ENCODE data around the gene HACL1. TPM values are rescaled to one million over a fixed set of nuclear protein-coding genes. Genes with fewer than 3 reads are reported as not detected.
A peak's percentile ranks its signal among the peaks of the same experiment; 100 is the strongest.
"Not testable (repeated sequence)": the region's sequence is repeated elsewhere in the genome, so short reads cannot be mapped to it uniquely, and the experiment has no call there.

HACL1 gene
- total and polyA plus RNA-seq, 5 donors from 2014 or later, result 35.8 to 44.8 (median 36.0) TPM

DNA sequence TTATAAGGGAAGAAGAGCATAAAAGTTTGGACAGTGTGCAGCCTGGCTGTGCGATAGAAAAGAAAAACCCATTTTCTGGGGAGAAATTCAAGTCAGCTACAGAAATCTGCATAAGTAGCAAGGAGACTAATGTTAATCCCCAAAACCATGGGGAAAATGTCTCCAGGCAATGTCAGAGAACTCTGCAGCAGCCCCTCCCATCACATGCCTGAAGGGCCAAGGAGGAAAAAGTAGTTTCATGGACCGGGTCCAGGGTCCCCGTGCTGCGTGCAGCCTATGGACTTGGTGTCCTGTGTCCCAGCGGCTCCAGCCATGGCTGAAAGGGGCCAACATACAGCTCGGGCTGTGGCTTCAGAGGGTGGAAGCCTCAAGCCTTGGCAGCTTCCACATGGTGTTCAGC is 51.5 kb downstream of the HACL1 start:
- ATAC-seq (ENCODE audit: low read depth in 2 of 2) (no peak), DNase-seq (no peak)
- H3K9me3 ChIP-seq (ENCODE audit: control insufficient read depth in 2 of 2, low read length in 2 of 2), result no peaks in the 10 kb centered on the region
- Mint-ChIP-seq H3K4me3 (no peak overlapping the region), H3K36me3 (peaks cover 45% of the 10 kb centered on the region), H3K27ac (no peak overlapping the region), H3K4me1 (peaks cover under 1 to 16% (median 10%) of the 10 kb centered on the region in 4 donors), H3K9me3 (peaks cover 0 to 13% (median 6%) of the 10 kb centered on the region in 7 donors), H3K27me3 (no peaks in the 10 kb centered on the region)
- H3K4me1 ChIP-seq (ENCODE audit: control insufficient read depth, insufficient read depth, low read length, poor library complexity, severe bottlenecking), result no peaks in the 10 kb centered on the region
- H3K27me3 ChIP-seq (ENCODE audit: control insufficient read depth, insufficient read depth, low read length), result no peaks in the 10 kb centered on the region
- no peaks in the 10 kb centered on the region for H3K36me3 ChIP-seq (ENCODE audit: control insufficient read depth, insufficient read depth, low read length)
- no peak overlapping the region for H3K4me3 ChIP-seq (ENCODE audit: low read depth, low read length)
- no peak overlapping the region for H3K27ac ChIP-seq (ENCODE audit: insufficient read depth, low read length, poor library complexity, severe bottlenecking)

DNA sequence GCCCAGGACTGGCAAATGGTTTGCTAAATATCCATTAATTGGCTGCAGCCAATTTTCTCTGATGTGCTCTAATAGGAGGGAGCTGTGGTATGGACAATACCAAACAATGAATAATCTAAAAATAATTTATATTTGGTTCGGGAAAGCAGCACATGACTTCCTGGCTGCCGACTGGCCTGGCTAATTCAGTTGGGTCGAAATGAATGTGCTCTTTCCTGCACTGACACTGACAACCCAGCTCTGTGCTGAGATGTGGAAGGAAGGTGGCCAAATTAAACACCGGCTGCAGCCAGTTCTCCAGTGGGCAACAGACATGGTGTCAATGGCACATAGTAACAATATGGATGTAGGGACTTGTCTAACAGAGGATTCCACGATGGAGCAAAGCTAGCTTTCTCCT is 58.8 kb downstream of the HACL1 start:
- H3K4me1 Mint-ChIP-seq, result peaks cover 13 to 42% (median 32%) of the 10 kb centered on the region in 4 donors
- Histone ChIP-seq H3K36me3 (ENCODE audit: control insufficient read depth, insufficient read depth, low read length) (no peaks in the 10 kb centered on the region), H3K9me3 (ENCODE audit: control insufficient read depth in 2 of 2, low read length in 2 of 2) (no peaks in the 10 kb centered on the region), H3K4me3 (ENCODE audit: low read depth, low read length) (no peak overlapping the region), H3K27me3 (ENCODE audit: control insufficient read depth, insufficient read depth, low read length) (no peaks in the 10 kb centered on the region), H3K4me1 (ENCODE audit: control insufficient read depth, insufficient read depth, low read length, poor library complexity, severe bottlenecking) (peaks cover 27% of the 10 kb centered on the region), H3K27ac (ENCODE audit: insufficient read depth, low read length, poor library complexity, severe bottlenecking) (no peak overlapping the region)
- DNase-seq, result no peak
- no peak for ATAC-seq (ENCODE audit: low read depth in 2 of 2)
- H3K9me3 Mint-ChIP-seq, result peaks cover 0 to 13% (median 6%) of the 10 kb centered on the region in 7 donors
- H3K36me3 Mint-ChIP-seq, result peaks cover 21% of the 10 kb centered on the region
- H3K27ac Mint-ChIP-seq, result peak overlapping the region in 1 of 3 donors; percentile 26
- no peaks in the 10 kb centered on the region for H3K27me3 Mint-ChIP-seq
- H3K4me3 Mint-ChIP-seq, result no peak overlapping the region

DNA sequence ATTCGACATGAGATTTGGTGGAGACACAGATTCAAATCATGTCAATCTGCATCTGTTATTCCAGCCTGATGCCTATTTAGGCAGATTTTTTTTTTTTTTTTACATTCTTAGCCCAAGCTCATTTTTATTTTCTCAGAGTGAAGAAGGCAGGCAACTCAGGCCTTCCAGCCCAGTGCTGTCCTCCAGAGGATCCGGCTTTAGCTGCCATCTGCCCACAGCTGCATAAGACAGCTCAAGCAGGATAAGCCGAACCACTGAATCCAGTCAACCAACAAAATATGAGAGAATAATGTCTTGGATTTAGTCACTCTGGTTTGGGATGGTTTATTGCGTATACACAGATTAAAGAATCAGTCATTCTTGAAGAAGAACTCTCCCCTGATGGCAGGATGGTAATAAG is 60.0 kb downstream of the HACL1 start:
- Histone ChIP-seq H3K9me3 (ENCODE audit: control insufficient read depth in 2 of 2, low read length in 2 of 2) (no peaks in the 10 kb centered on the region), H3K4me3 (ENCODE audit: low read depth, low read length) (no peak overlapping the region), H3K27ac (ENCODE audit: insufficient read depth, low read length, poor library complexity, severe bottlenecking) (no peak overlapping the region), H3K27me3 (ENCODE audit: control insufficient read depth, insufficient read depth, low read length) (no peaks in the 10 kb centered on the region), H3K36me3 (ENCODE audit: control insufficient read depth, insufficient read depth, low read length) (no peaks in the 10 kb centered on the region), H3K4me1 (ENCODE audit: control insufficient read depth, insufficient read depth, low read length, poor library complexity, severe bottlenecking) (peaks cover 40% of the 10 kb centered on the region)
- Mint-ChIP-seq H3K27ac (peak overlapping the region in 2 of 3 donors; percentile 85 to 88), H3K36me3 (peaks cover 16% of the 10 kb centered on the region), H3K9me3 (peaks cover 0 to 9% (median 2%) of the 10 kb centered on the region in 7 donors), H3K4me3 (no peak overlapping the region), H3K4me1 (peaks cover 21 to 54% (median 43%) of the 10 kb centered on the region in 4 donors), H3K27me3 (no peaks in the 10 kb centered on the region)
- ATAC-seq (ENCODE audit: low read depth in 2 of 2) (no peak), DNase-seq (no peak)

DNA sequence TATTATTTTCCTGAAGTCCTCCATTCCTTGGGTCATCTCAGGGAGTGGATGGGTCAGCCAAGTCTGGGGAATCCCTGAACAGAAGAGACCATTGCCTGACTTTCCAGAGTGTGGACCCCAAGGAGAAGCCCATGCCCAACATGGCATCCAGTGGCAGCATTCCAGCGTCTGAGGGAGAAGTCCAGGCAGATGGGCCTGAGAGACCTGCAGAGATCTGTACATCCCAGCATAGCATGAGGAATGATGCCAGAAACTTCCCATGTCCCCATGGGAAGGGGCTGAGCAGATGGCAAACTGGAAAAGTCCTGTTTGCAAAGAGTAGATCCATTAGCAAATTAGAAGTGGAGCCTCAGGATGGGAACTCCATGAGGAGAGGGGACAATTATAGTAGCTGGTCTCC is 62.3 kb downstream of the HACL1 start:
- H3K9me3 ChIP-seq (ENCODE audit: control insufficient read depth in 2 of 2, low read length in 2 of 2), result no peaks in the 10 kb centered on the region
- Mint-ChIP-seq H3K27me3 (no peaks in the 10 kb centered on the region), H3K36me3 (peaks cover 10% of the 10 kb centered on the region), H3K4me3 (peak overlapping the region in 3 of 4 donors; percentile 3 to 64 (median 33)), H3K4me1 (peaks cover 27 to 69% (median 49%) of the 10 kb centered on the region in 4 donors), H3K27ac (peak overlapping the region; percentile 57 to 99 (median 90)), H3K9me3 (peaks cover 0 to 1% (median 0%) of the 10 kb centered on the region in 7 donors)
- H3K4me3 ChIP-seq (ENCODE audit: low read depth, low read length), result no peak overlapping the region
- no peak for ATAC-seq (ENCODE audit: low read depth in 2 of 2)
- H3K27me3 ChIP-seq (ENCODE audit: control insufficient read depth, insufficient read depth, low read length), result no peaks in the 10 kb centered on the region
- no peak overlapping the region for H3K27ac ChIP-seq (ENCODE audit: insufficient read depth, low read length, poor library complexity, severe bottlenecking)
- peaks cover 56% of the 10 kb centered on the region for H3K4me1 ChIP-seq (ENCODE audit: control insufficient read depth, insufficient read depth, low read length, poor library complexity, severe bottlenecking)
- no peak for DNase-seq
- no peaks in the 10 kb centered on the region for H3K36me3 ChIP-seq (ENCODE audit: control insufficient read depth, insufficient read depth, low read length)

DNA sequence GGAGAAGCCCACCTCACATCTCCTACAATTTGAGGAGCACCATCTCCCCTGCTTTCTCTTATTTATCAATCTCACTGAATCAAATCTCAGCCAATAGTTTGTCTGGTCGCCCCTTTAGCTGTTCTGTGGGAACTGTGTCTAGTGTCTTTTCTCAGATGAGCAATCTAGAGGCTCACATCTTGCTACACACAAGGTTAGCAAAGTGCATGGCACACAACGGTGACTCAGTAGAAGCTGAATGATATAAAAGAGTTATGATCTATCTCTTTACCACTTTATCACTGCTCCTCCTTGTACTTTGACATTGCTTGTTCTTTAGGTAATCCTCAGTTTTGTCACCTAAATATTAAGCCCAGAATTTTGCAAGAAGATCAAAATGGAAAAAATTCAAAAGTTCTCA is 63.0 kb downstream of the HACL1 start:
- H3K4me3 Mint-ChIP-seq, result peak overlapping the region in 3 of 4 donors; percentile 33 to 73 (median 66)
- Histone ChIP-seq H3K4me3 (ENCODE audit: low read depth, low read length) (no peak overlapping the region), H3K4me1 (ENCODE audit: control insufficient read depth, insufficient read depth, low read length, poor library complexity, severe bottlenecking) (peaks cover 56% of the 10 kb centered on the region), H3K27ac (ENCODE audit: insufficient read depth, low read length, poor library complexity, severe bottlenecking) (no peak overlapping the region), H3K9me3 (ENCODE audit: control insufficient read depth in 2 of 2, low read length in 2 of 2) (no peaks in the 10 kb centered on the region), H3K27me3 (ENCODE audit: control insufficient read depth, insufficient read depth, low read length) (no peaks in the 10 kb centered on the region), H3K36me3 (ENCODE audit: control insufficient read depth, insufficient read depth, low read length) (no peaks in the 10 kb centered on the region)
- no peaks in the 10 kb centered on the region for H3K9me3 Mint-ChIP-seq
- peaks cover 10% of the 10 kb centered on the region for H3K36me3 Mint-ChIP-seq
- H3K4me1 Mint-ChIP-seq, result peaks cover 27 to 69% (median 46%) of the 10 kb centered on the region in 4 donors
- DNase-seq (peak in 1 of 3 donors; percentile 18), ATAC-seq (ENCODE audit: low read depth in 2 of 2) (no peak)
- no peaks in the 10 kb centered on the region for H3K27me3 Mint-ChIP-seq
- peak overlapping the region; percentile 57 to 99 (median 90) for H3K27ac Mint-ChIP-seq

DNA sequence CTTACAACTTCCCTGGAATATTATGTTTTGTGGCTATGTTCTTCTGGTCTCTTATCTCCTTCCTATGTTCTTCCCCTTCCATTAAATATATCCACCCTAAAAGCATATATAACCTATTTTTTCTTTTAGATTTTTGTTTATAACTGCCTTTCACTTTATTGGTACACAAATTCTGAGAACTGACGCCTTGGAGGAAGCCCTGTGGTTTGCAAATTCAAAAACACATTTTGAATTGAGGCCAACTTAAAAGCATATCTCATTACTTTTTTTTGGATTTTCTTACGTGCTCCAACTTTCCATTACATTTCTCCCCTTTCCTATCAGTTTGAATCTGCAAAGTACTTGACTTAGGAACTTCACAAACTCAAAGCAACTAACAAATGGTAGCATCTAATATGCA is 64.5 kb downstream of the HACL1 start:
- peak overlapping the region; percentile 55 to 95 (median 70) for H3K4me3 Mint-ChIP-seq
- H3K36me3 Mint-ChIP-seq, result peaks cover 10% of the 10 kb centered on the region
- H3K36me3 ChIP-seq (ENCODE audit: control insufficient read depth, insufficient read depth, low read length), result no peaks in the 10 kb centered on the region
- ATAC-seq (ENCODE audit: low read depth in 2 of 2) (peak; percentile 27 to 29), DNase-seq (peak in 1 of 3 donors; percentile 82)
- peak overlapping the region; percentile 76 for H3K4me3 ChIP-seq (ENCODE audit: low read depth, low read length)
- H3K27me3 Mint-ChIP-seq, result no peaks in the 10 kb centered on the region
- peak overlapping the region; percentile 66 for H3K27ac ChIP-seq (ENCODE audit: insufficient read depth, low read length, poor library complexity, severe bottlenecking)
- peak overlapping the region; percentile 76 to 99 (median 90) for H3K27ac Mint-ChIP-seq
- no peaks in the 10 kb centered on the region for H3K9me3 ChIP-seq (ENCODE audit: control insufficient read depth in 2 of 2, low read length in 2 of 2)
- H3K27me3 ChIP-seq (ENCODE audit: control insufficient read depth, insufficient read depth, low read length), result no peaks in the 10 kb centered on the region
- peaks cover 0 to 3% (median 0%) of the 10 kb centered on the region in 7 donors for H3K9me3 Mint-ChIP-seq
- H3K4me1 Mint-ChIP-seq, result peaks cover 27 to 68% (median 45%) of the 10 kb centered on the region in 4 donors
- H3K4me1 ChIP-seq (ENCODE audit: control insufficient read depth, insufficient read depth, low read length, poor library complexity, severe bottlenecking), result peaks cover 56% of the 10 kb centered on the region

DNA sequence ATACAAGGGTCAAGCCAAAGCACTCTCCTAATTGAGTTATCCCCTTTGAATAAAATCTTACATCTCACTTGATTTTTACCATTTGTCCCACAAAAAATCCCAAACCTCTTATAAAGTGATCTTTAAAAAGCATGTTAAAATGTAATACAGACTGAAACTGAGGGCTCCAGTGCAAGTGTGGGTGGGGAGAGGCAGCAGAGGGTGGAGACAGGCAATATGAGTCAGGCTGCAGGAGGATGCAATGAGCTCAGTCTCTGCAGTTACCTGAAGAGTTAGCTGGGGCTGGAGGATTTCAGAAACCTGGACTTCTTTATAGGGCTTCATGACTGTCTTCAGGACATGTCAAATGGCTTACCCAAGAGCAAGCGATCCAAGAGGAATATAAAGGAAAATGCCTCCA is 65.6 kb downstream of the HACL1 start:
- peak overlapping the region; percentile 66 for H3K27ac ChIP-seq (ENCODE audit: insufficient read depth, low read length, poor library complexity, severe bottlenecking)
- peaks cover 56% of the 10 kb centered on the region for H3K4me1 ChIP-seq (ENCODE audit: control insufficient read depth, insufficient read depth, low read length, poor library complexity, severe bottlenecking)
- peak overlapping the region; percentile 76 for H3K4me3 ChIP-seq (ENCODE audit: low read depth, low read length)

DNA sequence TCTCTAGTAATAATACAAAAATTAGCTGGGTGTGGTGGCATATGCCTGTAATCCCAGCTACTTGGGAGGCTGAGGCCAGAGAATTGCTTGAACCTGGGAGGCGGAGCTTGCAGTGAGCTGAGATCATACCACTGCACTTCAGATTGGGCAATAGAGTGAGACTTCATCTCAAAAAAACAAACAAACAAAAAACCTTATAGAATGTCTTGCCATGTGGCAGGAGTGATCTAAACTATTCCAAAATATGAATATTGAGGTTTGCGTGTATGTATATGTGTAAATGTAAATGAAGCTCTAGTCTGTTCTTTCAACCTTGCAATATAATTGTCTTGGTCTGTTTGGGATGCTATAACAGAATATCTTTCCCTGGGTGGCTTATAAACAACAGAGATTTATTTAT is 68.8 kb downstream of the HACL1 start:
- not testable (repeated sequence) for H3K36me3 Mint-ChIP-seq; H3K27me3 Mint-ChIP-seq; DNase-seq; ATAC-seq (ENCODE audit: low read depth in 2 of 2); H3K27ac ChIP-seq (ENCODE audit: insufficient read depth, low read length, poor library complexity, severe bottlenecking); H3K36me3 ChIP-seq (ENCODE audit: control insufficient read depth, insufficient read depth, low read length); H3K9me3 ChIP-seq (ENCODE audit: control insufficient read depth in 2 of 2, low read length in 2 of 2); H3K4me3 ChIP-seq (ENCODE audit: low read depth, low read length); H3K27me3 ChIP-seq (ENCODE audit: control insufficient read depth, insufficient read depth, low read length); H3K9me3 Mint-ChIP-seq; H3K4me3 Mint-ChIP-seq
- H3K4me1 Mint-ChIP-seq, result peaks cover 32 to 66% (median 41%) of the 10 kb centered on the region in 4 donors
- H3K4me1 ChIP-seq (ENCODE audit: control insufficient read depth, insufficient read depth, low read length, poor library complexity, severe bottlenecking), result peaks cover 51% of the 10 kb centered on the region
- H3K27ac Mint-ChIP-seq, result peak overlapping the region in 2 of 3 donors; percentile 31 to 85

More for the DNA sequence above, 65.6 kb downstream of the HACL1 start:
- Mint-ChIP-seq H3K4me1 (peaks cover 27 to 65% (median 39%) of the 10 kb centered on the region in 4 donors), H3K36me3 (peaks cover 10% of the 10 kb centered on the region), H3K4me3 (peak overlapping the region; percentile 55 to 84 (median 62)), H3K9me3 (peaks cover 0 to 3% (median 0%) of the 10 kb centered on the region in 7 donors), H3K27me3 (no peaks in the 10 kb centered on the region), H3K27ac (peak overlapping the region; percentile 81 to 99 (median 90))
- Histone ChIP-seq H3K36me3 (ENCODE audit: control insufficient read depth, insufficient read depth, low read length) (no peaks in the 10 kb centered on the region), H3K9me3 (ENCODE audit: control insufficient read depth in 2 of 2, low read length in 2 of 2) (no peaks in the 10 kb centered on the region), H3K27me3 (ENCODE audit: control insufficient read depth, insufficient read depth, low read length) (no peaks in the 10 kb centered on the region)
- peak in 1 of 3 donors; percentile 87 for DNase-seq
- peak; percentile 98 to 99 for ATAC-seq (ENCODE audit: low read depth in 2 of 2)
